NOMO-1 treated with DMSO at 0.1 percent for 48 hours (cell line): ENCODE measurements around the gene CTDSPL.

Experiments
- DNase-seq: peaks from one replicate; lab custom pipeline; 2025; ENCODE audit not compliant: unreplicated experiment; lab: John Stamatoyannopoulos, UW

The CTDSPL gene

GRCh38 chr3:38015485-38015884 lies 153.8 kb downstream of the CTDSPL start:
- no peak for DNase-seq

GRCh38 chr3:38015984-38016383 lies 154.3 kb downstream of the CTDSPL start:
- DNase-seq, result no peak

DNA sequence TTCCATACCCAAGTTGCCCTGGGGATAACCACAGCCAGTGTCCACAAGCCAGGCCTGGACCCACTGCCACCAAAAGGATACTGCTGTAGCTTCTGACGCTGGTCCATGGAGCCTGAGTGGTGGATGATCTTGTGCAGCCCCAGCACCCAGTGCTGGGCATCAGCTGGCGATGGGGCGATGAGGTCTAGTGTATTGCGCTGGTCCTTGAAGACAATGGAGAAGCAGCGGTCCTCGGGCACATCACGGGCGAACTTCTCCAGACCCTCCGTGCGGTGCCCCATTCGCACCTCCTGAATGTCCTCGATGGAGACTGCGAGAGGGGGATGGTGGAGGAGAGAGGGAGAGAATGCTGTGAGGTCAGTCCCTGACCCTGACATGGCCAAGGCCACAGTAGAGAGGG lies 154.7 kb downstream of the CTDSPL start:
- DNase-seq, result no peak

DNA sequence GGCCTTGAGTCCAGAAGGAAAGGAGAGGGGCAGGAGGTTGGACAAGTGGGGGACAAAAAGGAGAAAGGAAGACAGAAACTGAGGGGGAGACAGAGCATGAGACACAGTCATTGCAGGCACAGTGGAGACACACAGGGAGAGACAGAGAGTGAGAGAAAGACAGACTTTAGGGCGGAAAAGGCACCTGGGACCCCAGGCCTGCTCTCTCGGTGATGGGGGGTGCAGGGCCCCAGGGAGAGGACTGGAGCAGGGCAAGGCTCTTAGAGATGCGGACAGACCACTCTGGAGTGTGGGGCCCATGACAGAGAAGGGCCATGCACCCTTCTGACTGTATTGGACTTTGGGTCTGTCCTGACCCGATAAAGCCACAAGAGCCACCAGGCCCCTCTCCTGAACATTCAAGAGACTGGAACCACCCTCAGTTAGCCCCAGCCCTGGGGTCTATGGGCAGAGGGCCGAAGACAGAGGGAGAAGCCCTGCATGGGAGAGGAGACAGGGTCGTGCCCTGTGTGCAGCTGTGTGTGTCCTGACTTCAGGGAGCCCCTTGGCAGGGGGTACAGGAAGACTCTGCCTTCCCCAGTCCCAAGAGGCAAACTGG lies 155.3 kb downstream of the CTDSPL start:
- no peak for DNase-seq

GRCh38 chr3:38017445-38018295 lies 156.0 kb downstream of the CTDSPL start:
- no peak for DNase-seq

- DNase-seq, result no peak
Observed at GRCh38 chr3:38018296-38019266, 156.9 kb downstream of the CTDSPL start.

GRCh38 chr3:38019658-38020341 lies 158.1 kb downstream of the CTDSPL start:
- no peak for DNase-seq

DNA sequence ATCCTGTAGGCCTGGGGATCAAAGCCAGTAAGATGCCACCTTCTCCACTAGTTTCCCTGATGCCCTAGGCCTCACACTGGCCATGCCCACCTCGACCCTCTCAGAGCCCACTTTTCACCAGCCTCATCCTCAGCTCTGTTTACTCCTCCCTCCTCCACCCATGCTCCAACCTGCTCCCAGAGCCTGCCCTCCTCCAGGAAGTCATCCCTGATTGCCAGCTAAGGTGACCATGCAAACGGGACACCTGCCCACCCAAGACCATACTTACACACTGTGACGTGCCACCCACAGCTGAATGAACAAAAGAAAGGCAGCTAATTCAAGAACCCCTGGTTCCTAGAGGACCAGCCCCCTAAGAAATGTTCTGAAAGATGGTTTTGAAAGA lies 158.7 kb downstream of the CTDSPL start:
- DNase-seq, result no peak

DNA sequence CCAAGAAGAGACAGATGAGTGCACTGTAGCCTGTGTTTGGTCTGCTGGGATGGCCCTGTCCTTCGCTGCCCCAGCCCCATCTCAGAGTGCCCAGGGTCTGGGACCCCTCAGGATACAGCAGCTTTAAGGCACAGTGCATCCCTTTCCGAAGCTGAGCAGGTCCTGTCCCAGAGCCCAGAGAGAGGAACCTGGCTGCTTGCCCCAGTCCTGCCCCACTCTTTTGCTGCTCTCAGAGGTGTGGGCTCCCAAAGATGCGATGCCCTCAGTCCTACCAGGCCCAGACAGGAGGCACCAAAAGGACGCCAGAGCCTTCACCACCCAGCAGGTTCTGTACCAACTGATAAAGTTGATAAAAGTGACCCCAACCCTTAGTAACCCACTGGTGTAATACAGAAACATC lies 159.5 kb downstream of the CTDSPL start:
- no peak for DNase-seq

GRCh38 chr3:38022301-38022700 lies 160.6 kb downstream of the CTDSPL start:
- no peak for DNase-seq

- no peak for DNase-seq
Observed at GRCh38 chr3:38022896-38023709, 161.4 kb downstream of the CTDSPL start.

DNA sequence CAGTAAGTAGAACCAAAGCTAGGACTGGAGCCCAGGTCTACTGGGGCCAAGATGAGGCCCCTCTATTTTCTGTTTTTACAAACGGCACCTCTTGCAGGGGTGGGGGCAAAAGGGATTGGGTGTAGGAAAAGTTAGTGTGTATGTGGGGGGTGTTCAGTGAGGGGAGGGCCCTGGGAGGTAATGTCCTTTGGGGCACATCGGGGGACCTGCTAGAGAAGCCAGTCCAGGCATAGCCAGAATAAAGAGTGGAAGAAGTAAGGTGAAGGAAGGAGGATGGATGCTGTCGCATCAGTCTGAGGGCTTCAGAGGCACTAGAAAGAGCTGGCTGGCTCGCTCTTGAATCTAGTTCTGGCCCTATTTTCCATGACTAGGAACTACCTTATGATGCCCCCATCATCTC lies 165.2 kb downstream of the CTDSPL start:
- no peak for DNase-seq

- no peak for DNase-seq
Observed at GRCh38 chr3:38027466-38028465, 166.1 kb downstream of the CTDSPL start.

DNA sequence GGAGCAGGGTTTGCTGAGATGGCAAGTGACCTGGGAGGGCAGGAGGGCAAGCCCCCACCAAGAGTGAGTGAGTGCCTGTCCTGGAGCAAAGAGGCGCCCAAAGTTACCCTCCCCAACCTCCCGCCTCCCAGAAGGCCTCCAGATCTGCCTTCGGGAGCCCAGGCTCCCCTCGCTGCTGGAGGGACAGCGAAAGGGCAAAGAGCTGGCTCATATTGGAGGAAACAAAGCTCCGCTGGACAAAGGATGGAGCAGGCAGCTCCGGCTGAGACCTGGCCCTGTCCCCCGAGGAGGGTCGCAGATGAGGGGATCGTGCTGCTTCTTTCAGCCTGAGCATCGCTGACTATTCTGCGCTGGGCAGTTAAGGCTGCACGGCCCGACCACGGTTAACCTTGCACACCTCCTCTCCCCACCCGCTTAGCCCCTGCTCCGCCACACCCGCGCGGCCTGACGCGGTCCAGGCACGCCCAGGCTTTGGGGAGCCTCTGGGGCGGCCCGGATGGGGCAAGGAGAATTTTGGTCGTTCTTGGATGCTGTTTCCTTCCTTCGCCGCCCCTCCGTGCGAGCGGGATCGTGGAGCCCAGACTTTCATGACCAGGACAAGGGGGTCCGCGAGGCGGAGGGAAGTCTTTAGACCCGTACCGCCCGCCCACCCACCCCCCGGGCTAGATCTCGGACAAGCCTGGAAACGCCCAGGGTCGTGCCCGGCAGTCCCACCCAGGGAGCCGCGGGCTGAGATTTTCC lies 167.1 kb downstream of the CTDSPL start:
- no peak for DNase-seq

DNA sequence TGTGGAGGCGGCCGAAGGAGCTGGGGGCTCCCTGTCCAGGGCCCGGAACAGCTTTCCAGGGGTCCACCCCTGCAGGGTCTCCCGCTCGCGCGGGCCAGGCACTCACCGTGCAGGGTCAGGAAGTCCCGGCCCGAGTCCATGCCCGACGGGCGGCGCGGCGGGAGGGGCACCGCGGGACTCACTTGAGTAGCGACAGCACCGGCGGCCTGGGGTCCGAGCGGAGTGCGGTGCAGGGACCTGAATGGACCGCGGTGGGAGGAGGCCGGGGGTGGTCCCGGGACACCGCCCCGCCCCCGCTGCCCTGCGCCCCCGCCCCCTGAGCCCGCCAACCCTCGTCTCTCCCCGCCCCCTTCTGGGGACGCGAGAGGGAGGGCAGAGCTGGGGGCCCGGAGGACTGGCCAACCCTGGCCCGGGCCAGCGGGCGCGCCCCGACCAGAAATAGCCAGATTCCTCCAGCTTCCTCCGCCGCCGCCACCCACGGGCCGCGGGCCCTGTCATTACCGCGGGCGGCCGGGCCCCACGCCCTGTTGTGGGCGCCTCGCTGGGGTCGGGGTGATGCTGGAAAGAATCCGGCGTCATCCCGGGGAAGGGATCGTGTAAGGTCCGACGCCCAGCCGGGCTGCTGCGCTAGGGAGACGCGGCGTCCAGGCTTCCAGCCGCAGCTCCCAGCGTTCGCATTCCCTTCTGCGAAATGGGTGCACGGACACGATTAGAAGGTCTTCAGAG lies 167.9 kb downstream of the CTDSPL start, which contains the start of gene PLCD1:
Gene PLCD1 (minus strand): TSS at position 243 of the 726 bp plus-strand sequence. CDS start 103 bp downstream, at position 140.
- DNase-seq, result peak; percentile 40

DNA sequence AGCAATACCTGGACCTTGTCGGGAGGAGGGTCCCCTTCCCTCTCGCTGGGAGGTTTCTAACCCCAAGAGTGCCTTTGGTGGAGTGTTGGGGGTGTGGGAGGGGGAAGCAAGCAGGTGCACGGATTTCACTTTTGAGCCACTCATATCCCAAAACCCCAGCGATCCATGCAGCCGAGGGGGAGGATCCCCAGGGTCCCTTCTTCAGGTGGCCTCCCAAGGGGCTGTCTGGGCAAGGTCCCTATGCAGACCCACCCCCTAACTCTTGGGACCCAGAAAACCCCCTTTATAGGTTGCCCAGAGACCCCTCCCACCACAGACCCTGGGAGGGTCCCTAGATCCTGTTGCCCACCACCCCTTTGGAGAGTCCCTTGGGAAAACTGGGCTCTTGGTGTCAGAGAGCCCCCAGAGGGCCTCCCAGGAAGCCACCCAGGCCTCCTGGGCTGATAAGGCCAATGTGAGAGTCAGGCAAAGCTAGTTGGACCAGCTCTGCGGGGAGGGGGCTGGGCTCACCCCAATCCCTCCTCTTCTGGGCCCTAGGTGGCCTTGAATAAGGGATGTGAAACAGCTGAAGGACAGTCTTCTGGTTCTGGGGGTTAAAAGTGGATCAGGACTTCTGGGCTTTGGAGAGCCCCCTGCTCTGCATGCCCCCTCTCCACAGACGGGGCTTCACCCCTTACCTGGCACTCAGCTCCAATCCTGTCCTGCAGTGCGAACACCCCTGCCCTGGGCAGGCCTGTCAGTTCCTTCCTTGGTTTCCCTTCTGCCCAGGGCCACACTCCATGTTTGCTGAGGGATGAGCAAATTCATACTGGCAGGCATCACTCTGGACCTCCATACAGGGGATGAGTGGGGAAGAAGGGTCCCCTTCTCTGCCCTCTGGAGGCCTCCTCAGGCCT lies 168.7 kb downstream of the CTDSPL start:
- no peak for DNase-seq
